K562 (cell line): ENCODE data around the gene PDE6B. TPM values are rescaled to one million over a fixed set of nuclear protein-coding genes. Genes with fewer than 3 reads are reported as not detected.
A peak's percentile ranks its signal among the peaks of the same experiment; 100 is the strongest.

Source experiments
- ATAC-seq: fragments of 200-7000 bp; cut with Tn5 transposase; 3 replicates; pipeline ENCODE4 v1.9.1; 2020; ENCODE audit warnings: moderate library complexity
- BruUV-seq: library from RNA; stranded (reverse); fragments of 400-500 nt; replicated peaks from 2 replicates; lab custom pipeline; 2021; lab: Mats Ljungman, UMichigan
- CTCF ChIA-PET: fragments of 300-600 bp; formaldehyde crosslinking; extraction: SDS; loops from one replicate; lab custom pipeline; 2021; ENCODE audit warnings: low intra/inter-chr PET ratio; lab: Yijun Ruan, JAX
- POLR2A ChIA-PET: fragments of 300-600, 350-650 bp; sonication (Branson Sonifier 250); formaldehyde crosslinking; extraction: SDS; loops from one replicate; lab custom pipeline; 2021; ENCODE audit warnings: antibody characterized with exemption, inconsistent platforms; lab: Yijun Ruan, JAX
- DNase-seq, 4 experiments: peaks; one replicate each; pipeline versions ENCODE4 v3.0.0 to v3.0.0-alpha.2; 2011 to 2018; ENCODE audit warnings: low spot score in 3 of 4, mixed read lengths in 3 of 4; ENCODE audit errors: extremely low read depth in 1 of 4
- FAIRE-seq: peaks from 2 replicates; lab custom pipeline; 2011; peaks lifted over from hg19 to GRCh38; lab: Jason Lieb, UNC
- H2AFZ ChIP-seq: 2 replicates; pipeline ENCODE4 v1.6.0; 2011; ENCODE audit warnings: low read depth, low read length, control low read depth, inconsistent platforms
- H3K27ac ChIP-seq: fragments of 200-600 bp; 3 replicates; pipeline ENCODE4 v1.8.0; 2011; ENCODE audit warnings: low read depth, mild to moderate bottlenecking, control low read depth, inconsistent platforms, low read length, moderate library complexity, mixed read lengths; ENCODE audit errors: extremely low read depth
- H3K27me3 ChIP-seq, 2 experiments: fragments of 300-600 bp in 1 of 2; 2 replicates in 1 of 2; 3 replicates in 1 of 2; pipeline versions ENCODE4 v1.6.0 to v1.8.0; 2011; ENCODE audit warnings: inconsistent platforms in 2 of 2, low read length in 2 of 2, mild to moderate bottlenecking in 1 of 2, mixed read lengths in 1 of 2, moderate library complexity in 1 of 2; ENCODE audit not compliant: control insufficient read depth in 2 of 2, insufficient read depth in 2 of 2
- H3K36me3 ChIP-seq: fragments of 300-600 bp; 3 replicates; pipeline ENCODE4 v1.8.0; 2011; ENCODE audit warnings: mild to moderate bottlenecking, low read length, inconsistent platforms; ENCODE audit not compliant: control insufficient read depth, insufficient read depth
- H3K4me1 ChIP-seq, 2 experiments: fragments of 200-600 bp in 1 of 2; replicated peaks in 1 of 2; 2 replicates in 1 of 2; 3 replicates in 1 of 2; pipeline versions ENCODE4 v1.5.1 to v1.8.0; 2011; ENCODE audit warnings: inconsistent platforms in 2 of 2, low read length in 2 of 2, mild to moderate bottlenecking in 1 of 2, mixed read lengths in 1 of 2, moderate library complexity in 1 of 2; ENCODE audit not compliant: control insufficient read depth in 2 of 2, insufficient read depth in 2 of 2
- H3K4me2 ChIP-seq: 2 replicates; pipeline ENCODE4 v1.6.1; 2011; ENCODE audit warnings: low read length, control low read depth, inconsistent platforms, mixed read lengths; ENCODE audit not compliant: insufficient read depth
- H3K4me3 ChIP-seq: fragments of 200-600 bp; sonication (generic), shearing (Covaris generic); 2 replicates; pipeline ENCODE4 v1.5.1; 2016; ENCODE audit warnings: control low read depth, inconsistent platforms
- H3K79me2 ChIP-seq: fragments of 200-600 bp; 3 replicates; pipeline ENCODE4 v1.8.0; 2011; ENCODE audit warnings: low read length, inconsistent platforms; ENCODE audit not compliant: control insufficient read depth, insufficient read depth
- H3K9ac ChIP-seq, 2 experiments: 2 replicates each; pipeline versions ENCODE4 v1.6.0 to v1.6.1; 2011; ENCODE audit warnings: low read depth in 2 of 2, low read length in 2 of 2, control low read depth in 1 of 2, inconsistent platforms in 1 of 2, mild to moderate bottlenecking in 1 of 2, mixed read lengths in 1 of 2; ENCODE audit not compliant: insufficient read depth in 1 of 2
- H3K9me1 ChIP-seq: one replicate; pipeline ENCODE4 v1.6.0; 2011; ENCODE audit warnings: inconsistent platforms, mild to moderate bottlenecking, low read length, moderate library complexity; ENCODE audit not compliant: control insufficient read depth, insufficient read depth
- H3K9me3 ChIP-seq: replicated peaks from 2 replicates; pipeline ENCODE4 v1.5.1; 2011; ENCODE audit warnings: low read depth, low read length, inconsistent platforms; ENCODE audit not compliant: control insufficient read depth, insufficient read depth
- H4K20me1 ChIP-seq: replicated peaks from 2 replicates; pipeline ENCODE4 v1.6.1; 2011; ENCODE audit warnings: low read length, inconsistent platforms, mixed read lengths; ENCODE audit not compliant: control insufficient read depth, insufficient read depth
- BHLHE40 ChIP-seq: IDR thresholded peaks from 2 replicates; pipeline ENCODE4 v1.6.1; 2011; ENCODE audit warnings: low read length, improper control_type of control experiment
- ETV1 ChIP-seq: fragments of 450-650 bp; conservative IDR thresholded peaks from 2 replicates; pipeline ENCODE4 v1.6.1; 2016; ENCODE audit warnings: missing genetic modification characterization, control low read depth, low read depth, missing compliant biosample characterization
- HMGN3 ChIP-seq: IDR thresholded peaks from 2 replicates; pipeline ENCODE4 v1.6.1; 2011; ENCODE audit warnings: borderline replicate concordance, low read depth, mild to moderate bottlenecking, mixed read lengths, low read length; ENCODE audit not compliant: insufficient read length; ENCODE audit errors: extremely low read depth
- KLF1 ChIP-seq: fragments of 450-650 bp; IDR thresholded peaks from 2 replicates; pipeline ENCODE4 v1.6.1; 2016; ENCODE audit warnings: missing genetic modification characterization, missing compliant biosample characterization
- MXI1 ChIP-seq: IDR thresholded peaks from 2 replicates; pipeline ENCODE4 v1.6.1; 2011; ENCODE audit warnings: low read depth, mild to moderate bottlenecking, improper control_type of control experiment, low read length
- SAP30 ChIP-seq: fragments of 200-600 bp; sonication (generic); IDR thresholded peaks from 2 replicates; pipeline ENCODE4 v1.6.1; 2012; ENCODE audit warnings: borderline replicate concordance, low read depth, mild to moderate bottlenecking, moderate library complexity, low read length, control low read depth, inconsistent platforms; ENCODE audit not compliant: insufficient read depth, poor library complexity, severe bottlenecking
- SMAD1 ChIP-seq: fragments of 150-350 bp; IDR thresholded peaks from 2 replicates; pipeline ENCODE4 v1.6.1; 2014; ENCODE audit warnings: low read length, low read depth; ENCODE audit not compliant: partially characterized antibody
- WGBS: fragments of 100-300 bp; shearing (Covaris generic); methylation state at CpG from one replicate; pipeline ENCODE4 v1.1.6; 2016; ENCODE audit warnings: low coverage, mixed read lengths; ENCODE audit not compliant: insufficient coverage; ENCODE audit errors: missing lambda C conversion rate; 5-methylcytosine and 5-hydroxymethylcytosine counted together
- in situ Hi-C: fragments of 300-500 bp; cut with MboI; formaldehyde crosslinking; loops from 4 replicates; pipeline ENCODE4 v1.15.0; 2018; ENCODE audit warnings: inconsistent platforms, mixed read lengths
- intact Hi-C: fragments of 100-400 bp; cut with micrococcal nuclease; formaldehyde crosslinking; loops from 2 replicates; pipeline ENCODE4 v1.14.2; 2022
- polyA plus RNA-seq, 8 experiments: library from polyadenylated mRNA; depleted of rRNA in 4 of 8; stranded (reverse) in 5 of 8; unstranded in 3 of 8; fragments of >200 nt; fragmentation: Nextera tagmentation in 2 of 8; fragmentation: Illumina TruSeq in 1 of 8; extraction: Ambion mirVana in 2 of 8; extraction: Trizol in 1 of 8; gene quantifications; 2 replicates each; pipeline versions ENCODE4 v1.2.1 to v1.2.3, GENCODE V29; 2011 to 2014; ENCODE audit warnings: inconsistent platforms in 1 of 8, missing spikeins in 1 of 8
- total RNA-seq, 7 experiments: library from RNA; depleted of rRNA in 6 of 7; stranded (reverse); fragments of >200 nt in 6 of 7; fragmentation: Illumina TruSeq in 2 of 7; extraction: Trizol in 2 of 7; gene quantifications; 2 replicates each; pipeline versions ENCODE4 v1.2.1 to v1.2.3, GENCODE V29; 2011 to 2021; ENCODE audit warnings: low replicate concordance in 1 of 7

The PDE6B gene
- total and polyA plus RNA-seq, 9 of the 15 experiments (the other 6 are each of a cell fraction or from before 2014, with no cell fraction given): 0.04 TPM; not detected in 8

DNA sequence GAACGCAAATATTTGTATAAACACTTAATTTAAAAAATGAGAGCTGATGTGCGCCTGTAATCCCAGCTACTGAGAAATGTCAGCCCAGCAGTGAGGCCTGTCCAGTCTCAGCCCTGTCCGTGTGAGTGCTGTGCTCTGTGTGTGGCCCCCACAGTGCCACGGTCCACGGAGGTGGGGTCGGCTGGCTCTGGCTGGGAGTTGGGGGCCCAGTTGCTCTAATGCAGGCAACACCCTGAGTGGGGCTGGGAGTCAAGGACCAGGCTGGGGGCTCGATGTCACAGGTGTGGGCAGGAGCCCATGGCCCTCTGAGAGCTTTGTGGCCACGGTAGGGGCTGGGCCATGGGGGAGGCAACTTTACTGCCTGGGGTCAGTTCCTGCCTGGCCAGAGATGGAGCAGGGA is 93.1 kb downstream of the PDE6B start:
- no peak for DNase-seq
- Histone ChIP-seq H3K4me3 (no peak overlapping the region), H3K9ac (0 out of 4 replicates have a peak overlapping the region, but pooled peaks of 1 of the 2 experiments have one; percentile 10), H3K4me2 (no peak overlapping the region), H2AFZ (no peak overlapping the region), H3K9me1 (no peaks in the 10 kb centered on the region), H3K9me3 (peaks cover 1% of the 10 kb centered on the region), H3K79me2 (peaks cover 64% of the 10 kb centered on the region), H3K27ac (no peak overlapping the region), H3K4me1 (peaks cover 0 to 35% of the 10 kb centered on the region in 2 experiments; a peak in 2 of 5 replicates), H3K27me3 (no peaks in the 10 kb centered on the region), H4K20me1 (no peaks in the 10 kb centered on the region), H3K36me3 (peaks cover 25% of the 10 kb centered on the region; the same call in 2 of the 3 replicates)
- WGBS: 87% methylated on average over 8 of the region's 8 CpGs
- ATAC-seq: no peak
- no peak for FAIRE-seq
- TF ChIP-seq SAP30: no peak
- TF ChIP-seq SMAD1: no peak
- no peak for TF ChIP-seq MXI1
- TF ChIP-seq HMGN3: no peak
- TF ChIP-seq BHLHE40: no peak
- no peak for TF ChIP-seq ETV1 (tag)
- TF ChIP-seq KLF1 (tag): no peak
- BruUV-seq: TSS peak; percentile 28
- ChIA-PET POLR2A (interaction anchor here (1.0 kb wide), 1 partner anchor 13 kb away, joined by 4 read pairs; no protein-coding TSS in a partner anchor), CTCF (no interaction called here)
- in situ Hi-C loops: no loop called here
- intact Hi-C loops: no loop called here

Other genes starting within 250 kb of the PDE6B start
Only the 7 nearest of the 8 such genes appear.
- gene ZNF721, start 126.4 kb upstream of the PDE6B start, total RNA-seq (2014; rRNA removed): 25.7 and 54.6 TPM in 2 replicates
- gene ZNF721, start 126.4 kb upstream of the PDE6B start, total RNA-seq (2014; rRNA removed; fragmentation: Illumina TruSeq; extraction: Trizol): 39.3 and 44.6 TPM in 2 replicates
- gene ZNF721, start 126.4 kb upstream of the PDE6B start, total RNA-seq (2015; rRNA removed; fragmentation: Illumina TruSeq; extraction: Trizol): 27.4 and 29.9 TPM in 2 replicates
- 27.1 and 29.8 TPM in 2 replicates for gene ZNF721, start 126.4 kb upstream of the PDE6B start, total RNA-seq (2021)
- gene ZNF721, start 126.4 kb upstream of the PDE6B start, polyA plus RNA-seq (2011; rRNA removed): 30.6 and 32.8 TPM in 2 replicates
- gene ZNF721, start 126.4 kb upstream of the PDE6B start, polyA plus RNA-seq (2014; fragmentation: Illumina TruSeq; extraction: Trizol): 29.0 and 33.0 TPM in 2 replicates
- 10 to 100 TPM; 27.8 to 32.2 TPM for gene ZNF721, start 126.4 kb upstream of the PDE6B start, polyA plus RNA-seq (2014; fragmentation: Nextera tagmentation; extraction: Ambion mirVana)
- 33.1 and 36.3 TPM in 2 replicates for gene ZNF721, start 126.4 kb upstream of the PDE6B start, polyA plus RNA-seq (2014; rRNA removed)
- gene PIGG, start 126.4 kb upstream of the PDE6B start, total RNA-seq (2014; rRNA removed): 24.7 and 31.1 TPM in 2 replicates
- gene PIGG, start 126.4 kb upstream of the PDE6B start, total RNA-seq (2014; rRNA removed; fragmentation: Illumina TruSeq; extraction: Trizol): 18.1 and 18.3 TPM in 2 replicates
- 18.0 and 19.7 TPM in 2 replicates for gene PIGG, start 126.4 kb upstream of the PDE6B start, total RNA-seq (2015; rRNA removed; fragmentation: Illumina TruSeq; extraction: Trizol)
- gene PIGG, start 126.4 kb upstream of the PDE6B start, total RNA-seq (2021): 31.3 and 37.1 TPM in 2 replicates
- gene PIGG, start 126.4 kb upstream of the PDE6B start, polyA plus RNA-seq (2011; rRNA removed): 47.3 and 48.3 TPM in 2 replicates
- gene PIGG, start 126.4 kb upstream of the PDE6B start, polyA plus RNA-seq (2014; fragmentation: Illumina TruSeq; extraction: Trizol): 18.5 and 21.5 TPM in 2 replicates
- 10 to 100 TPM in 1 of 2 experiments, 1 to 10 TPM in 1; 6.4 to 10.8 TPM for gene PIGG, start 126.4 kb upstream of the PDE6B start, polyA plus RNA-seq (2014; fragmentation: Nextera tagmentation; extraction: Ambion mirVana)
- gene PIGG, start 126.4 kb upstream of the PDE6B start, polyA plus RNA-seq (2014; rRNA removed): 23.4 and 28.9 TPM in 2 replicates
- gene TMEM271, start 49.3 kb upstream of the PDE6B start, total RNA-seq (2014; rRNA removed): not detected in 2 replicates
- not detected in 2 replicates for gene TMEM271, start 49.3 kb upstream of the PDE6B start, total RNA-seq (2014; rRNA removed; fragmentation: Illumina TruSeq; extraction: Trizol)
- gene TMEM271, start 49.3 kb upstream of the PDE6B start, total RNA-seq (2015; rRNA removed; fragmentation: Illumina TruSeq; extraction: Trizol): not detected in 2 replicates
- gene TMEM271, start 49.3 kb upstream of the PDE6B start, total RNA-seq (2021): not detected in 2 replicates
- gene TMEM271, start 49.3 kb upstream of the PDE6B start, polyA plus RNA-seq (2011; rRNA removed): not detected in 2 replicates
- not detected in 2 replicates for gene TMEM271, start 49.3 kb upstream of the PDE6B start, polyA plus RNA-seq (2014; fragmentation: Illumina TruSeq; extraction: Trizol)
- not detected for gene TMEM271, start 49.3 kb upstream of the PDE6B start, polyA plus RNA-seq (2014; fragmentation: Nextera tagmentation; extraction: Ambion mirVana)
- gene TMEM271, start 49.3 kb upstream of the PDE6B start, polyA plus RNA-seq (2014; rRNA removed): not detected in 2 replicates
- 746 and 978 TPM in 2 replicates for gene ATP5ME, start 48.7 kb downstream of the PDE6B start, total RNA-seq (2014; rRNA removed)
- 839 and 887 TPM in 2 replicates for gene ATP5ME, start 48.7 kb downstream of the PDE6B start, total RNA-seq (2014; rRNA removed; fragmentation: Illumina TruSeq; extraction: Trizol)
- gene ATP5ME, start 48.7 kb downstream of the PDE6B start, total RNA-seq (2015; rRNA removed; fragmentation: Illumina TruSeq; extraction: Trizol): 914 and 930 TPM in 2 replicates
- 509 and 535 TPM in 2 replicates for gene ATP5ME, start 48.7 kb downstream of the PDE6B start, total RNA-seq (2021)
- gene ATP5ME, start 48.7 kb downstream of the PDE6B start, polyA plus RNA-seq (2011; rRNA removed): 573 and 595 TPM in 2 replicates
- 632 and 822 TPM in 2 replicates for gene ATP5ME, start 48.7 kb downstream of the PDE6B start, polyA plus RNA-seq (2014; fragmentation: Illumina TruSeq; extraction: Trizol)
- gene ATP5ME, start 48.7 kb downstream of the PDE6B start, polyA plus RNA-seq (2014; fragmentation: Nextera tagmentation; extraction: Ambion mirVana): 1,000 to 10,000 TPM; 2,400 to 2,480 TPM
- 987 and 1,053 TPM in 2 replicates for gene ATP5ME, start 48.7 kb downstream of the PDE6B start, polyA plus RNA-seq (2014; rRNA removed)
- gene MYL5, start 49.0 kb downstream of the PDE6B start, total RNA-seq (2014; rRNA removed): 4.9 and 6.2 TPM in 2 replicates
- 2.6 and 3.1 TPM in 2 replicates for gene MYL5, start 49.0 kb downstream of the PDE6B start, total RNA-seq (2014; rRNA removed; fragmentation: Illumina TruSeq; extraction: Trizol)
- gene MYL5, start 49.0 kb downstream of the PDE6B start, total RNA-seq (2015; rRNA removed; fragmentation: Illumina TruSeq; extraction: Trizol): 5.1 and 5.9 TPM in 2 replicates
- 9.1 and 10.0 TPM in 2 replicates for gene MYL5, start 49.0 kb downstream of the PDE6B start, total RNA-seq (2021)
- gene MYL5, start 49.0 kb downstream of the PDE6B start, polyA plus RNA-seq (2011; rRNA removed): 3.8 and 4.1 TPM in 2 replicates
- gene MYL5, start 49.0 kb downstream of the PDE6B start, polyA plus RNA-seq (2014; fragmentation: Illumina TruSeq; extraction: Trizol): 3.4 and 5.5 TPM in 2 replicates
- gene MYL5, start 49.0 kb downstream of the PDE6B start, polyA plus RNA-seq (2014; fragmentation: Nextera tagmentation; extraction: Ambion mirVana): 1 to 10 TPM; 1.4 TPM
- 6.0 and 6.9 TPM in 2 replicates for gene MYL5, start 49.0 kb downstream of the PDE6B start, polyA plus RNA-seq (2014; rRNA removed)
- not detected in 2 replicates for gene SLC49A3, start 63.6 kb downstream of the PDE6B start, total RNA-seq (2014; rRNA removed)
- gene SLC49A3, start 63.6 kb downstream of the PDE6B start, total RNA-seq (2014; rRNA removed; fragmentation: Illumina TruSeq; extraction: Trizol): not detected in 2 replicates
- not detected in 2 replicates for gene SLC49A3, start 63.6 kb downstream of the PDE6B start, total RNA-seq (2015; rRNA removed; fragmentation: Illumina TruSeq; extraction: Trizol)
- gene SLC49A3, start 63.6 kb downstream of the PDE6B start, total RNA-seq (2021): 0.24 and 0.29 TPM in 2 replicates
- not detected in 2 replicates for gene SLC49A3, start 63.6 kb downstream of the PDE6B start, polyA plus RNA-seq (2011; rRNA removed)
- gene SLC49A3, start 63.6 kb downstream of the PDE6B start, polyA plus RNA-seq (2014; fragmentation: Illumina TruSeq; extraction: Trizol): not detected in 2 replicates
- gene SLC49A3, start 63.6 kb downstream of the PDE6B start, polyA plus RNA-seq (2014; fragmentation: Nextera tagmentation; extraction: Ambion mirVana): not detected
- 0.18 and 0.41 TPM in 2 replicates for gene SLC49A3, start 63.6 kb downstream of the PDE6B start, polyA plus RNA-seq (2014; rRNA removed)
- gene PCGF3, start 80.3 kb downstream of the PDE6B start, total RNA-seq (2014; rRNA removed): 31.3 and 39.9 TPM in 2 replicates
- gene PCGF3, start 80.3 kb downstream of the PDE6B start, total RNA-seq (2014; rRNA removed; fragmentation: Illumina TruSeq; extraction: Trizol): 13.3 and 14.7 TPM in 2 replicates
- gene PCGF3, start 80.3 kb downstream of the PDE6B start, total RNA-seq (2015; rRNA removed; fragmentation: Illumina TruSeq; extraction: Trizol): 19.1 and 20.3 TPM in 2 replicates
- gene PCGF3, start 80.3 kb downstream of the PDE6B start, total RNA-seq (2021): 39.6 and 46.1 TPM in 2 replicates
- gene PCGF3, start 80.3 kb downstream of the PDE6B start, polyA plus RNA-seq (2011; rRNA removed): 37.2 and 42.2 TPM in 2 replicates
- 18.9 and 20.4 TPM in 2 replicates for gene PCGF3, start 80.3 kb downstream of the PDE6B start, polyA plus RNA-seq (2014; fragmentation: Illumina TruSeq; extraction: Trizol)
- gene PCGF3, start 80.3 kb downstream of the PDE6B start, polyA plus RNA-seq (2014; fragmentation: Nextera tagmentation; extraction: Ambion mirVana): 1 to 10 TPM; 2.6 to 4.3 TPM
- gene PCGF3, start 80.3 kb downstream of the PDE6B start, polyA plus RNA-seq (2014; rRNA removed): 40.1 and 40.2 TPM in 2 replicates